Glomerular endothelial cell (primary cell): ENCODE data around the gene CACNG4. TPM values are rescaled to one million over a fixed set of nuclear protein-coding genes. Genes with fewer than 3 reads are reported as not detected.

Source experiments
- DNase-seq: peaks from one replicate; pipeline ENCODE4 v3.0.0-alpha.2; 2011; ENCODE audit warnings: low read depth, low spot score; ENCODE audit errors: extremely low read depth
- total RNA-seq: library from RNA; depleted of rRNA; stranded (reverse); fragments of >200 nt; gene quantifications from 2 replicates; pipeline ENCODE4 v1.2.3, GENCODE V29; 2015

CACNG4 gene
- total RNA-seq, 1 donor from 2014 or later, result not detected

- no peak for DNase-seq
Observed at GRCh38 chr17:66983414-66984021, 19.0 kb downstream of the CACNG4 start.

- no peak for DNase-seq
Observed at GRCh38 chr17:66984730-66985129, 20.2 kb downstream of the CACNG4 start.

DNA sequence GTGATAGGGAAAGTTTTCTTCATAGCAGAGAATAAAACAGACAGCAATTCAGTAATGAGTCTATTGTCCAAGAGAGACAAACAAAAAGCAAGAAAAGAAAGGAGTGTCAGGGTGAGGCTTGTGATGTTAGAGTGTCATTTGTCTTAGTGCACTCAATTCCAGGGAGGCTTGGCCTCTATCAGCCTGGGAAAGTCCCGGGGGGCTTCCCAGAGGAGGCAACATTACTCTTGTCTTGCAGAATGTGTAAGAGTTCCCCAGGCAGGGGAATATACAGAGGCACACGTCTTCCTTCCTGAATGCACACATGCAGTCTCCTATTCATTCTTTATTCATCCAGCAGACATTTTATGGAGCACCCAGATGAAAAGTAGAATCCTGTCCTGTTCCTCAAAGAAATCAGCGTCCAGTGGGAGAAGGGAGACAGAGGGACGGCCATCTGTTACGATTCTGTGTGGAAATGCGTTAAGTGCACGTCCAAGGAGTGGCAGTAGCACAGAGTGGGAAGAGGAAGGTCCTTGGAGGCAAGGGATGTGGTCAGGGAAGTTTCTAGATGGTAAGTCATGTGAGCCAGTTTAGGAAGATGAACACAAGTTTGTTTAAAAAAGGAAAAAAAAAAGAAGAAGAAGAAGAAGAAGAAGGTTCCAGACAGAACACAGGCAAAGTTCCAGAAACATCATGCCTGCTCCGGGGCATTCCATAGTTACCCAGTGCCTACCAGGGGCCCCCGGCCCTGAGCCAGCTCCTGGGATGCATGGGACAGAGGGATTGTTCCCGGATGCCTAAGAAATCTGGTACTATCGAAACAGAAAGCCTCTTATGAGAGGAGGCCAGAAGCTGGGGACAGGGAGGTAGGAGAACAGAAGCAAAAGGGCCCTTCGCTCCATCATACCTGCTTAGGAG lies 21.1 kb downstream of the CACNG4 start:
- DNase-seq, result no peak

- DNase-seq, result no peak
Observed at GRCh38 chr17:66986659-66987058, 22.2 kb downstream of the CACNG4 start.

DNA sequence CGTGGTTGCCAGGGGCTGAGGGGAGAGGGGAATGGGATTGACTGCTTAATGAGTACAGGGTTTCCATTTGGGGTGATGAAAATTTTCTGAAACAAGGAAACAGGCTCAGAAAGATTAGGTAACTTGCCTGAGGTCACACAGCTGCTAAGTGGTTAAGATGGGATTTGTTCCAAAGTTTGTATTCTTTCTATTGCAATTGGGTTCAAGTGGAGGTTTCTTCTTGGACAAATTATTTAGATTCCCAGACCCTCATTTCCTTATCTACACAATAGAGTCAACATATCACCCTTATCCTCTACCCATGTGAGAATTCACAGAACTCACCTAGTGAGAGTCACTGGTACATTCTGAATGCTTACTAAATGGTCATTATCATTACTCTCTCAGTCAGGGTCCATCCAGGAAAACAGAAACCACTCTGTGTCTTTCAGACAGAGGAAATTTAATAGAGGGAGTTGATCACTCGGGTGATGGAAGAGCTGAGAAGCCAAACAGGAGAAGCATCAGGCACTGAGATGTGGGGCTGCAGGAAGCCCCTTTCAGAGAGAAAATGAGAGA lies 22.6 kb downstream of the CACNG4 start:
- DNase-seq, result no peak

DNA sequence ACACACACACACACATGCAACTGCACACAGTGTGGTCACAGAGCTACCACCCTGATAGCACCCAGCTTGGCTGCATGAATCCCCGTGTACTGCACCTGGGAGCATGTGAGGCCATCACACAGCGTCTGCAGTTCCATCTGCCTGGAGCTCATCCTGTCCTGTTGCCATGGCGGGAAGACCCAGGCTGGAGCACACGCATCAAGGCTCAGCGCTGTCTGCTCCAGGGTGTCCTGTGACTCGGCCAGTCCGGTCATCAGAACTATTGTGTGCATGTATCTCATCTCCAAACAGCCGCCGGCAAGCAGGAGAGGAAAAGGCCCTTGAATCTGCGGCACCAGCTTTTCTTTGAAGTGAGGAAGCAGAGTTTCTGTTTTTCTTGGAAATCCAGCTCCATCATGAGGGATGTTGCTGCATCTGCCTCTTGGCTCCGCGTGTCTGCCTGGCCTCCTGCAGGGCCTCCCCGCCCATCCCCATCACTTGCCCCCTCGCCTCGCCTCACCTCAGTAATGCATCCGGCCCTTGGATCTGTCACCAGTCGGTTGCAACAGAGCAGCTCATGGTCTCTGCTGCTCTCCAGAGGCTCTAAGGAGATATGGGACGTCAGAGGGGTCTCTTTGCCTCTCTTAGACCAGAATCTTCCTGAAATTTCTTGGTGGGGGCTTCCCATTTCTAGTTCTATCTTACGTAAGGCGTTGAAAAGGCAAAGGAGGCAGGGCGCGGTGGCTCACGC lies 23.7 kb downstream of the CACNG4 start:
- no peak for DNase-seq

DNA sequence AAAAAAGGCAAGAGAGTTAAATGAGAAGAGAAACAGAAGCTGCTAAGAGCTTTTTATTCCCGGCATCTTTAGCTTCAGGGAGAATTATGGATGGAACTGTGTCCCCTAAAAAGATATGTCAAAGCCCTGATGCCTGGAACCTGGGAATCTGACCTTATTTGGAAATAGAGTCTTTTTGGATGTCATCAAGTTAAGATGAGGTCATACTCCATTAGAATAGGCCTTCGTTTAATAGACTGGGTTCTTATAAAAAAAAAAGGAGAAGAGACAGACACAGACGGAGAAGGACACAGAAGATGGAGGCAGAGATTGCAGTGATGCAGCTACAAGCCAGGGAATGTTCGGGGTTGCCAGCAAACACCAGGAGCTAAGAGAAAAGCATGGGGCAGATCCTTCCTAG lies 24.6 kb downstream of the CACNG4 start:
- no peak for DNase-seq

DNA sequence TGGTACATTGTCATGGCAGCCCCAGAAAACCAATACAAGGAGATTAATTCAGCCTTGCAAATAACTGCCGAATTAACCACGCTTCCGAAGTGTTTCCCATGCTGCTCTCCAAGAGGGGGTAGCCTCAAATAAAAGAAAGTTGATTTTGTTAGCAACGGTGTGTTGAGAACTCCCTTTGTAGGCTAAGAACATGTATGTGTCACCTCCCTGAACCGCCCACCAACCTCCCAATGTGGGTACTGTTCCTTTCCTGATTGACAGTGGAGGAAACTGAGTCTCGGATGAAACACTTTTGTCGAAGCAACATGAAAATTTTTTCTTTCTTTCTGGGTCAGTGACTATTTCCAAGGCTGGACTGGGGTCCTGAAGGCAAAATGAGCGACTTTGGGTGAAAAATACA lies 25.1 kb downstream of the CACNG4 start:
- no peak for DNase-seq

GRCh38 chr17:66990047-66990446 lies 25.5 kb downstream of the CACNG4 start:
- DNase-seq, result no peak

- no peak for DNase-seq
Observed at GRCh38 chr17:66992911-66993442, 28.5 kb downstream of the CACNG4 start.

DNA sequence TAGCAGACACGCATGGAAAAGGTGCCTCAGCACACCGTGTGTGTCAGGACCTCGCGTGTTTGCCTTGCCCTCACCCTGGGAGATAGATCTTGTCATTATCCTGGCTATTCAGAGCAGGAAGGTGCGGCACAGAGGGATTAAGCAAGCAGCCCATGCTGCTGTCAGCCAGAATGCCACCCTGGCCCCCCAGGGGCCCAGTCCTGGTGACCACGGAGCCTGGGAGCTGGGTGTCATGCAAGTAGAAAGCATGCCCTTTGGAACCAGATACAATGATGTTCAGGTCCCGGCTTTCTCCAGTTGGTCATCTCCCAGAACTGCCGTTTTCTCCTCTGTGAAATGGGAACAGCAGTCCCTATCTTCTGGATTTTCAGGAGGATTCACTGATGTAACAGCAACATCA lies 29.9 kb downstream of the CACNG4 start:
- DNase-seq, result no peak

DNA sequence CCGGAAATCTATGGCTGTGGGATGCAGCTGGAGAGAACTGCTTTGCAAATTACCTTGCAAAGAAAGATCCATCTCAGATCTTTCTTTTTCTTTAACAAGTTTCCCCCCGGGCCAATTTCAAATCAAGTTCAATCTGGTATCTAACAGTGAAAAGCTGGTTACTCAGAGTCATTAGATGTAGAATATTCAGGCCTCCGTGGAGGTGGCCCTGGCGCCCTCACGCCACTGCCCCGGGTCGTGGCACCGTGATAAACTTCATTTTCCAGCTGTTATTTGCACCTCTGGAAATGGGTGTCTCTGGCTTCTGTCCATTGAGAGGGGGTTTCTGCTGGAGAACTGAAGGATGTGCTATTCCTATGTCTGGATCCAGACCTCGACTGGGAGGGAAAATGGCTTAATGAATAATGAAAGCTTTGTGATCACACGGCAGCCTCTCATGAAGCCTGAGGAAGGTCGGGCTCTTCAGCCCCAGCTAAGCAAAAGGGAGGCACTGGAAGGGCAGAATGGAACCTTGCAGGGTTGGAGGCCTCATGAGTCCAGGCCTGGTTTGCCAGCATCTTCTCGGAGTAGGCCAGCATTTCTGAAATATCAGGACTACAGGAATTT lies 30.5 kb downstream of the CACNG4 start:
- no peak for DNase-seq

DNA sequence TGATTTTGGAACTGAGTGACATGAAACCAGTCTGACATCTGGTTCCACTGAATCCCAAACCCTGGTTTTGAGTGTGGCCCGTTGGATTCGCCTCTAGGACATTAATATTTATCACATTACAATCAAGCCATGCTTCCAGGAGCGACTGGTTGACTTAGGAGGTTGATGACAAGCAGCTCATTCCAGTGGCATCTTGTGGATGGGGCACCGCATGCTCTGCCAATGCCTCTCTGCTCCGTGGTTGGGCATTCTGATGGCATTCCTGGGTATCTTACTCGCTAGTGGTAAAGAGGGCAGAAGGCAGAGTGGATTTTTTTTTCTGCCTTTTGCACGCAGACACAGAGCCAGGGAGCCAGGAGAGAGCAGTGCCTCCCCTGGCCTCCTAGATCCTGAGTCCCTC lies 31.4 kb downstream of the CACNG4 start:
- no peak for DNase-seq

- DNase-seq, result no peak
Observed at GRCh38 chr17:66996926-66997325, 32.4 kb downstream of the CACNG4 start.

DNA sequence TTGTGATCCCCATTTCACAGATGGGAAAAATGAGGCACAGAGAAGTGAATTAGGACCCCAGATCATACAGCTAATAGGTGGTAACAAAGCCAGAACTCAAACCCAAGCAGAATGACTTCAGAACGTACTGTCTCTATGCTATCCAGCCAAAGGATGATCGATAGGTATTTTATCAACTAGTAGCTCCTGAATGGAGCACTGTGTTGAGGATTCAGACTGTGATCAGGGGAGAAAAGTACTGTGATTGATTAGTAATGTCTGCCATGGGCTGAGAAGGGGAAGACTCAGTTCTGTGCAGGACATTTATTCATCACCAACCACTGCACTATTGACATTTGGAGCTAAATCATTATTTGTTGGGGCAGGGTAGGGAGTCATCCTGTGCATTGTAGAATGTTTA lies 38.7 kb downstream of the CACNG4 start:
- no peak for DNase-seq

DNA sequence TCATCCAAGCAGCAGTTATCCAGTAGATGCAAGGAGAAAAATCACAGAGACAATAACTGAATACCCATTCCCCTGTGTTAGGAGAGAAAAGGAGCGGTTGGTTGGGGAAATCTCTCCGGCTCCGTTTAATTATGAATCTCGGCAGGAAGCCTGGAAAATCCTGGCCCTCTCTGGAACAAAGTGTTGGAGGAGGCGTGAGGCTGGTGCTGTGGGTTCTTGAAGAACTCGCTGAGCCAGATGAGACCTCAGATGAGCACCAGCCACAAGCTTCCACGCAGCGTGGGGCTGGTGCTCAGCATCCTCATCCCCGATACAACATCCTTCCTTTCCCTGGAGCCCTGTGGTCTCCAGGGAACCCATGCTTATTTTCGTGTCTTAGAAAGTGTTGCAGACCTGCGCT lies 39.7 kb downstream of the CACNG4 start:
- DNase-seq, result no peak

DNA sequence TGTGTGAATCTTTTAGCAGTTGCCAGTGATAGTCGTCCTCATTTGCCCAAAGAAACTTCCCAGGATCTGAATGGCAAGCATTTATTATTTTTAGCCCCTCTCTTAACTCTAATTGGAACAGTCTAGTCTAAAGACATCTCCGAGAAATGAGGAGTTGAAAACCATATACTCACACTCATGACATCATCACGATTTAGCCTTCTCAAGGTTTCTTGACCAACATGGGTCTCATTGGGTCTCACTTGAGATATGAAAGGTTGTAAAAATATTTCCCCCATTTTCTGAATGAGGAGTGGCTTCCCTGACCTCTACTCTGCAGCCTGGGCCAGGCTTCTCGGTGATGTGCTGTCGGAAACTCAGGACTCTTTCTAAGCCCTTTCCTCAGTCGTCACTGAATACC lies 42.8 kb downstream of the CACNG4 start:
- DNase-seq, result no peak

- DNase-seq, result no peak
Observed at GRCh38 chr17:67008101-67008500, 43.6 kb downstream of the CACNG4 start.

GRCh38 chr17:67011527-67012175 lies 47.1 kb downstream of the CACNG4 start:
- DNase-seq, result no peak

GRCh38 chr17:67013891-67014290 lies 49.4 kb downstream of the CACNG4 start:
- no peak for DNase-seq
